Activated CD8-positive, alpha-beta memory T cell treated with anti-CD3 and anti-CD28 coated beads, Interleukin-2, amount 50 U/mL, for 24 hours (primary cell): ENCODE results near the gene PDCD7.
"Not testable (repeated sequence)": the region's sequence is repeated elsewhere in the genome, so short reads cannot be mapped to it uniquely, and the experiment has no call there.

Source experiments
- DNase-seq: peaks from one replicate; pipeline ENCODE4 v3.0.0-alpha.2; 2020; ENCODE audit errors: extremely low read depth

The PDCD7 gene

GRCh38 chr15:65115542-65115941 lies 18.1 kb downstream of the PDCD7 start:
- no peak for DNase-seq

DNA sequence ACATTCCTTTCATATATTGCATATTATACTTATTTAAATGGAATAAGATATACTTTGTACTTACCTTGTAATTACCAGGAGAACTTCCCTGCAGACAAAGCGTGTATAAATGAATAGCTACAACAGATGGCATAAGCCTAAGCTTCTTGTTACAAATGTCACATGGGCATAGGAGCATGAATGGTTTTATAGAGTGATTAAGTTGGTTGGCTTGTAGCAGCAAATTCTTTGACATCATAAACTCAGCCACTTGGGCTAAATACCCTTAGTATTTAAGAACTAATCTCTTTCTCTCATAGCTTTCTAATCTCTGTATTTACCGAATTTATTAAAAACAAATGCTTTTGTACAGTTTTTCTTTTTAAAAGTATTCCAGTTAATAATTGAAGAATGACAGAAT lies 18.5 kb downstream of the PDCD7 start, which contains the start of gene UBAP1L:
Gene UBAP1L (minus strand): TSS at position 115 of the 400 bp plus-strand sequence. CDS start 8,985 bp downstream, outside the sequence.
- DNase-seq = no peak

- no peak for DNase-seq
Measured at GRCh38 chr15:65110676-65111292, 22.8 kb downstream of the PDCD7 start.

DNA sequence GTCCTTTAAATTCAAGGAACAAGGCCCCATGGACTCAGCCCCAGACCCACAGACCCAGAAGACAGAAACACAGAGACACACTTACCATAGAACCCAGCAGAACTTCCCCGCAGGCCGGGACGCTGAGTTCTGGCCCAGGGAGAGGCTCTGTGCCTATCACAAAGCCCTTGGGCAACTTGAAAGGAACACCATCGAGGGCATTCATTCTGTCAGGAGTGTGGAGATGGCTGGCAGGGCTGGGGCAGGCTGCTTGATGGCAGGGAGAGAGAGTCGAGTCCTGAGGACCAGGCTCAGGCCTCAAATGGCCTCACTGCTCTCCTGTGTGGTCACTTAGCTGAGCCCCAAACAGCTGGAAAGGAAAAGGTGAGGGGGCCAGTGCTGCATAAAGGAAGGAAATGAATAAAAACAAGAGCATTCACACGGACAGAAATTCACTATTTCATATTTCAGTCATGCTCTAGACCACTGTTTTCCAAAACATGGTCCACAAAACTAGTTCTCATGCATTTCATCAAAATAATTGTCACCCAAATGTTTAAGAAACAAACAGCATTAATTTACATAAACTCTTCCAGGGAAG lies 27.5 kb downstream of the PDCD7 start:
- DNase-seq = no peak

DNA sequence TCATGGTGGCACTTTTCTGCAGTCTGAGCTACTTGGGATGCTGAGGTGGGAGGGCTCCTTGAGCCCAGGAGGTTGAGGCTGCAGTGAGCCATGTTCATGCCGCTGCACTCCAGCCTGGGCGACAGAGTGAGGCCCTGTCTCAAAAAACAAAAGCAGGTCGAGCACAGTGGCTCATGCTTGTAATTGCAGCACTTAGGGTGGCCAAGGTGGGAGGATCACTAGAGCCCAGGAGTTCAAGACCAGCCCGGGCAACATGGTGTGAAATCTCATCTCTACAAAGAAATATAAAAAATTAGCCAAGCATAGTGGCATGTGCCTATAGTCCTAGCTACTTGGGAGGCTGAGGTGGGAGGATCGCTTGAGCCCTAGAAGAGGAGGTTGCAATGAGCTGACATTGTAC lies 28.6 kb downstream of the PDCD7 start:
- DNase-seq = no peak

GRCh38 chr15:65102912-65103311 lies 30.7 kb downstream of the PDCD7 start:
- no peak for DNase-seq

- DNase-seq = no peak
Measured at GRCh38 chr15:65101891-65102708, 31.5 kb downstream of the PDCD7 start.

DNA sequence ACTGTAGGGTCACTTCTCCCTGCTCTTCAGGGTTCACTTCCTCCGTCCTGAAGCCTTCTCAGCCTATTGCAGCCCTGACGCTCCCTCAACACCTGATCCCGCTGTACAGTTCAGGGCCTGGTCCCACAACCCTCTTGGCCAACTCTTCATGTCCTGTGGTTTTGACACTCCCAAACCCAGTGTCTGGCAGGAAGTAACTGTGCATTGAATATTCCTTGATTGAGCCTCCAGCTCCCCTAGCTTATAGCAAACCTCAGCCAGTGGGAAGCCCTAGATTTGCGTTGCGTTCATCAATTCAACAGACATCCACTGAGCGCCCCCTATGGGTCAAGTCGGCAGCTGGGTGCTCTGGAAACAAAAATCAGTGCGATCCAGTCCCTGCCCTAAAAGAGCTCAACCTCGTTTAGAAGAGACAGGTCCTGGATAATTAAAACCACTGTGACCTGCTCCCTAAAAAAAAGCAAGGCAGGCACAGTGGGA lies 32.2 kb downstream of the PDCD7 start:
- no peak for DNase-seq

- no peak for DNase-seq
Measured at GRCh38 chr15:65100442-65100841, 33.2 kb downstream of the PDCD7 start.

- DNase-seq = not testable (repeated sequence)
Measured at GRCh38 chr15:65099801-65100200, 33.8 kb downstream of the PDCD7 start.

DNA sequence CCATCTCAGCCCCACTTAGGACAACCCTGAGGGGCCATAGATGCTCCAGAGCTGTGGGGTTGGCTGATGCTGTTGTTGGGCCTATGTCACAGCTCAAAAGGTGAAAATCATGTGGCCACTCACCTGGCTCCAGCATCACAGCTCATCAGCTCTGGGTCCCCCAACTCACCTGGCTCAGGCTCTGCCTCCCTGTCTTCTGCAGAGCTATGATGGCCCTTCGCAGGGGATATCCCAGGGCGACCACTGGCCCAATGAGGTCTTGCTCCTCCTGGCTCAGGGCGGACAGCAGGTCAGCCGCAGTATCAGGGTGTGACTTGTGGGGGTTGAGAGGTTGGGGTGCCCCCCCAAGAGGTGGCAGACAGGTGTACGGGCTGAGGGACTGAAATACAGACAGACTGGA lies 34.3 kb downstream of the PDCD7 start:
- DNase-seq = no peak

GRCh38 chr15:65097651-65098263 lies 35.9 kb downstream of the PDCD7 start:
- no peak for DNase-seq

- DNase-seq = no peak
Measured at GRCh38 chr15:65096481-65097385, 36.9 kb downstream of the PDCD7 start.

- DNase-seq = no peak
Measured at GRCh38 chr15:65095747-65096104, 37.9 kb downstream of the PDCD7 start.

- no peak for DNase-seq
Measured at GRCh38 chr15:65095011-65095746, 38.4 kb downstream of the PDCD7 start.

GRCh38 chr15:65094294-65094995 lies 39.2 kb downstream of the PDCD7 start:
- DNase-seq = no peak

- DNase-seq = not testable (repeated sequence)
Measured at GRCh38 chr15:65093793-65094170, 39.8 kb downstream of the PDCD7 start.

GRCh38 chr15:65092911-65093792 lies 40.5 kb downstream of the PDCD7 start:
- DNase-seq = no peak
